Liver (tissue), 9 donors: ENCODE data around the gene MCF2L. TPM values are rescaled to one million over a fixed set of nuclear protein-coding genes. Genes with fewer than 3 reads are reported as not detected.

Experiments
- DNase-seq: peaks from one replicate; pipeline ENCODE4 v3.0.0-alpha.2; 2017; ENCODE audit warnings: low spot score
- H3K27ac ChIP-seq, 2 donors: one replicate each; pipeline ENCODE4 v1.7.0; 2013; ENCODE audit warnings: inconsistent platforms in 2 of 2, low read length in 2 of 2, control low read depth in 1 of 2, low read depth in 1 of 2, mild to moderate bottlenecking in 1 of 2
- H3K27me3 ChIP-seq, 4 donors: one replicate each; pipeline versions ENCODE4 v1.6.1 to v1.7.0; 2013; ENCODE audit warnings: low read length in 3 of 4, inconsistent platforms in 1 of 4, mild to moderate bottlenecking in 1 of 4, moderate library complexity in 1 of 4; ENCODE audit not compliant: control insufficient read depth in 4 of 4, insufficient read depth in 4 of 4
- H3K36me3 ChIP-seq, 4 donors: one replicate each; pipeline versions ENCODE4 v1.6.1 to v1.7.0; 2013; ENCODE audit warnings: low read length in 3 of 4, mild to moderate bottlenecking in 3 of 4, low read depth in 1 of 4, moderate library complexity in 1 of 4; ENCODE audit not compliant: control insufficient read depth in 4 of 4, insufficient read depth in 3 of 4
- H3K4me1 ChIP-seq, 4 donors: one replicate each; pipeline versions ENCODE4 v1.6.1 to v1.7.0; 2013; ENCODE audit warnings: low read length in 3 of 4, mild to moderate bottlenecking in 3 of 4, moderate library complexity in 1 of 4; ENCODE audit not compliant: control insufficient read depth in 4 of 4, insufficient read depth in 4 of 4
- H3K4me3 ChIP-seq, 3 donors: one replicate each; pipeline versions ENCODE4 v1.6.1 to v1.7.0; 2013; ENCODE audit warnings: low read length in 3 of 3, control low read depth in 1 of 3, low read depth in 1 of 3, mild to moderate bottlenecking in 1 of 3
- H3K9ac ChIP-seq, 2 donors: one replicate each; pipeline ENCODE4 v1.7.0; 2013; ENCODE audit warnings: low read length in 2 of 2, mild to moderate bottlenecking in 2 of 2, moderate library complexity in 2 of 2, control low read depth in 1 of 2, low read depth in 1 of 2
- H3K9me3 ChIP-seq, 4 donors: one replicate each; pipeline versions ENCODE4 v1.6.1 to v1.7.0; 2013; ENCODE audit warnings: low read length in 3 of 4; ENCODE audit not compliant: control insufficient read depth in 4 of 4
- CTCF ChIP-seq: fragments of 150-350 bp; IDR thresholded peaks from 2 replicates; pipeline ENCODE4 v1.5.1; 2017; ENCODE audit warnings: improper control_type of control experiment, low read depth, low read length; ENCODE audit not compliant: missing input control
- EGR1 ChIP-seq, 2 donors: IDR thresholded peaks; 2 replicates each; pipeline ENCODE4 v1.6.1; 2016 to 2018; ENCODE audit warnings: antibody characterized with exemption in 2 of 2, low read depth in 2 of 2
- FOXA1 ChIP-seq: IDR thresholded peaks from 2 replicates; pipeline ENCODE4 v1.6.1; 2016; ENCODE audit warnings: antibody characterized with exemption
- FOXA2 ChIP-seq: IDR thresholded peaks from 2 replicates; pipeline ENCODE4 v1.6.1; 2016; ENCODE audit warnings: antibody characterized with exemption
- GABPA ChIP-seq, 2 donors: IDR thresholded peaks in 1 of 2; conservative IDR thresholded peaks in 1 of 2; 2 replicates each; pipeline ENCODE4 v1.6.1; 2016; ENCODE audit warnings: antibody characterized with exemption in 2 of 2, mild to moderate bottlenecking in 1 of 2, moderate library complexity in 1 of 2
- HNF4A ChIP-seq, 2 donors: conservative IDR thresholded peaks; 2 replicates each; pipeline ENCODE4 v1.6.1; 2016; ENCODE audit warnings: antibody characterized with exemption in 2 of 2, mild to moderate bottlenecking in 2 of 2
- HNF4G ChIP-seq: IDR thresholded peaks from 2 replicates; pipeline ENCODE4 v1.6.1; 2016; ENCODE audit warnings: antibody characterized with exemption
- JUND ChIP-seq, 2 donors: IDR thresholded peaks; 2 replicates each; pipeline ENCODE4 v1.6.1; 2016; ENCODE audit warnings: antibody characterized with exemption in 2 of 2
- MAX ChIP-seq: IDR thresholded peaks from 2 replicates; pipeline ENCODE4 v1.6.1; 2016; ENCODE audit warnings: antibody characterized with exemption
- NR2F2 ChIP-seq: IDR thresholded peaks from 2 replicates; pipeline ENCODE4 v1.6.1; 2016; ENCODE audit warnings: antibody characterized with exemption
- RAD21 ChIP-seq, 2 donors: IDR thresholded peaks; 2 replicates each; pipeline ENCODE4 v1.6.1; 2016; ENCODE audit warnings: antibody characterized with exemption in 2 of 2, mild to moderate bottlenecking in 2 of 2
- REST ChIP-seq: IDR thresholded peaks from 2 replicates; pipeline ENCODE4 v1.6.1; 2016; ENCODE audit warnings: antibody characterized with exemption, mild to moderate bottlenecking
- RXRA ChIP-seq, 2 donors: IDR thresholded peaks; 2 replicates each; pipeline ENCODE4 v1.6.1; 2017 to 2018; ENCODE audit warnings: antibody characterized with exemption in 2 of 2, mild to moderate bottlenecking in 1 of 2
- SP1 ChIP-seq: IDR thresholded peaks from 2 replicates; pipeline ENCODE4 v1.6.1; 2018; ENCODE audit warnings: antibody characterized with exemption, mild to moderate bottlenecking
- TAF1 ChIP-seq: conservative IDR thresholded peaks from 2 replicates; pipeline ENCODE4 v1.6.1; 2016; ENCODE audit warnings: antibody characterized with exemption, mild to moderate bottlenecking
- YY1 ChIP-seq: IDR thresholded peaks from 2 replicates; pipeline ENCODE4 v1.6.1; 2016; ENCODE audit warnings: antibody characterized with exemption, mild to moderate bottlenecking
- ZBTB33 ChIP-seq: IDR thresholded peaks from 2 replicates; pipeline ENCODE4 v1.6.1; 2016; ENCODE audit warnings: antibody characterized with exemption
- WGBS: extraction: QIAGEN DNeasy Blood & Tissue Kit; methylation state at CpG from one replicate; pipeline ENCODE4 v1.1.7; 2013; 5-methylcytosine and 5-hydroxymethylcytosine counted together
- polyA plus RNA-seq, 2 donors: library from polyadenylated mRNA; stranded (reverse) in 1 of 2; unstranded in 1 of 2; fragments of 200-250 nt in 1 of 2; fragments of >200 nt in 1 of 2; fragmentation: Nextera tagmentation in 1 of 2; extraction: Ambion mirVana in 1 of 2; gene quantifications; one replicate each; pipeline versions ENCODE4 v1.2.1 to v1.2.3, GENCODE V29; 2013 to 2015
- total RNA-seq, 2 donors: library from RNA; depleted of rRNA; stranded (reverse); fragments of >200 nt; gene quantifications; one replicate each; pipeline ENCODE4 v1.2.3, GENCODE V29; 2014
- TF ChIP-seq, protein P1 (sequence below): IDR thresholded peaks from 2 replicates; pipeline ENCODE4 v1.6.1; 2016; ENCODE audit warnings: antibody characterized with exemption
- donor health status: healthy.
- donor health status: healthy.
- donor health status: healthy.
- donor health status: healthy.
- donor health status: healthy.

Gene MCF2L
- total and polyA plus RNA-seq, 4 donors: 2.9 to 12.8 (median 7.1) TPM

- Histone ChIP-seq H3K9ac (no peak overlapping the region), H3K9me3 (no peaks in the 10 kb centered on the region), H3K4me3 (no peak overlapping the region), H3K36me3 (no peaks in the 10 kb centered on the region), H3K4me1 (peaks cover 0 to 11% (median 5%) of the 10 kb centered on the region in 4 donors), H3K27ac (no peak overlapping the region), H3K27me3 (no peaks in the 10 kb centered on the region)
- no peak for DNase-seq
- 55% methylated on average over 35 of the region's 35 CpGs for WGBS
- no peak for TF ChIP-seq SP1
- TF ChIP-seq ZBTB33: no peak
- TF ChIP-seq RAD21 (IDR thresholded peaks at IDR 0.05): peak; percentile 95
- no peak for TF ChIP-seq EGR1 (IDR thresholded peaks at IDR 0.05; ENCODE audit: low read depth in 2 of 2)
- TF ChIP-seq RXRA (IDR thresholded peaks at IDR 0.05): peak in 1 of 2 donors; percentile 34
- peak; percentile 77 for TF ChIP-seq CTCF
Measured at GRCh38 chr13:113034451-113035212, 65.6 kb downstream of the MCF2L start.

DNA sequence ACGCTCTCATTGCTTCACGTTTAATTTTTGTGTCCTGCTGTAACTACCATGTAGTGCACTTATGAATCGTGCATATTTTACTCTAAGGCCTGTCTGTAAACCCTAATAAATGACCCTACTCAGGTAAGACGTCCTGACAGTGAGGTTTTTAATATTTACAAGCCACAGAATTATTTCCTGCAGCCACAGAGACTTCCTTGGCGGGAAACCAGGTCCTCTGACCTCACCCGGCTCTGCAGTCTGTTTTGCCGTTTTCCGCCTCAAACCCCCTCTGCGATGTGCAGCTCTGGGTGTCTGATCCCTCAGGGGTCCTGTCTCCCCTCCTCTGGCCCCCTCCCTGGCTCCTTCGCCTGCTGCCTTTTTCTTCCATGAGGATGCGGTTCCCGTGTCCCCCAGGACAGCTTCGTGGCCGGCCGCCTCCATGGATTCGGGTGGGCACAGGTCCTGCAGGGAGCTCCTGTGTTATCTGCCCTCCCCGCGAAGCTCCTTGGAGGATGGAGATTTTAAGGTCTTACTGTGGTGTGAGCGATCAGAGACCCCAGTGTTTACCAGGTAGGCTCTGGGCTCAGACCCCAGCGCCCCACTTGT, 66.3 kb downstream of the MCF2L start:
- no peak overlapping the region for H3K4me3 ChIP-seq
- H3K27ac ChIP-seq: no peak overlapping the region
- no peaks in the 10 kb centered on the region for H3K9me3 ChIP-seq
- H3K9ac ChIP-seq: peak overlapping the region in 1 of 2 donors; percentile 36
- no peaks in the 10 kb centered on the region for H3K36me3 ChIP-seq
- no peak for DNase-seq
- TF ChIP-seq HNF4A (conservative IDR thresholded peaks at IDR 0.05) (no peak), MAX (no peak), JUND (IDR thresholded peaks at IDR 0.05) (no peak), TAF1 (no peak), SP1 (no peak), YY1 (no peak), ZBTB33 (no peak), FOXA1 (no peak), NR2F2 (no peak), FOXA2 (no peak), GABPA (IDR thresholded peaks at IDR 0.05 in 1 of 2, conservative IDR thresholded peaks at IDR 0.05 in 1 of 2) (no peak), CTCF (no peak), RAD21 (IDR thresholded peaks at IDR 0.05) (no peak), REST (no peak), EGR1 (IDR thresholded peaks at IDR 0.05; ENCODE audit: low read depth in 2 of 2) (no peak), RXRA (IDR thresholded peaks at IDR 0.05) (no peak), HNF4G (no peak)
- TF ChIP-seq, protein P1, sequence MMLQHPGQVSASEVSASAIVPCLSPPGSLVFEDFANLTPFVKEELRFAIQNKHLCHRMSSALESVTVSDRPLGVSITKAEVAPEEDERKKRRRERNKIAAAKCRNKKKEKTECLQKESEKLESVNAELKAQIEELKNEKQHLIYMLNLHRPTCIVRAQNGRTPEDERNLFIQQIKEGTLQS: no peak
- H3K27me3 ChIP-seq: no peaks in the 10 kb centered on the region
- peaks cover 0 to 11% (median 5%) of the 10 kb centered on the region in 4 donors for H3K4me1 ChIP-seq
- 58% methylated on average over 20 of the region's 20 CpGs for WGBS
